GM18951 (cell line): Measurements from ENCODE around the gene PTPRM.
"Not testable (repeated sequence)": the region's sequence is repeated elsewhere in the genome, so short reads cannot be mapped to it uniquely, and the experiment has no call there.

Experiments
- POLR2A ChIP-seq: IDR thresholded peaks from 4 replicates; pipeline ENCODE4 v1.6.1; 2011; ENCODE audit warnings: mild to moderate bottlenecking; ENCODE audit not compliant: insufficient read length, insufficient read depth; ENCODE audit errors: extremely low read depth
- in situ Hi-C: fragments of 300-500 bp; cut with MboI; formaldehyde crosslinking; loops from one replicate; pipeline ENCODE4 v1.12.0; 2022; ENCODE audit warnings: low sequenced_read_pairs, mixed read lengths, inconsistent platforms; ENCODE audit not compliant: unreplicated experiment

Gene PTPRM

DNA sequence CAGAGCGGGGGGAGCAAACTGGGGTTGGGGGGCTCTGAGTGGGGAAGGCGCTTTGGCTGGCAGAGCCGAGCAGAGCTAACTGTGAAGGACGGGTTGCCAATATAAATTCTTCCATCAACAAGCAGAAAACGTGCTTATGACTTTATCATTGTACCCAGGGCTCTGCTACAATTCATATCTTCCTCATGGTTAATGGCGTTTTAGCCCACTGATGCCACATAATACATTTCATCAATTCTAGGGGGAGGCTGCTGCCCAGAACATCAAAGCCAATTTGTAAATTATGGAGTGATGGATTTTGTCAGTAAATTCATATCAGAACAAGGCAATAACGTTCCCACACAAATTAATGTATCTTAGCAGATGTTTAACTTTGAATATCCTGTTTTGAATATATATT, 866.7 kb downstream of the PTPRM start:
- in situ Hi-C loops, result no loop called here
- no peak for TF ChIP-seq POLR2A

- TF ChIP-seq POLR2A, result no peak
- in situ Hi-C loops, result no loop called here
Observed at GRCh38 chr18:8435376-8435775, 868.3 kb downstream of the PTPRM start.

DNA sequence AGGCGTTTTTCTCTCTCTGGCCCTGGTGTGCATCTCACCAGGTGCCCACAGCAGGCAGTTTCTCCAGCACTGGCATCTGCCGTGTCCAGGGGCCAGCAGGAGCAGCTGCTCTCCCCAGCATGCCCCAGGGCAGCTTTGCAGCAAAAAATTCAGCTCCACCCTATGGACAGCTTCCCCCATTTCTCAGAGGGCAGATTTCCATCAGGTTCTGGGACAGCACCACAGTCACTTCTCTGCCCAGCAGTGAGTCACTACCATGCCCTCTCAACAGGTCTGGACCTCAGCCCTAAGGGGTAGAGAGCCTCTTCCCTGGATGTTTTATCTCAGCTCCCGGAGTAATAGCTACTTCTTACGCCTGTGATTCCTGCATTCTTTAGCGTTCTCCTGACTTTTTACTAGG, 871.9 kb downstream of the PTPRM start:
- in situ Hi-C loops, result no loop called here
- no peak for TF ChIP-seq POLR2A

- in situ Hi-C loops, result no loop called here
- no peak for TF ChIP-seq POLR2A
Observed at GRCh38 chr18:8443505-8443904, 876.4 kb downstream of the PTPRM start.

DNA sequence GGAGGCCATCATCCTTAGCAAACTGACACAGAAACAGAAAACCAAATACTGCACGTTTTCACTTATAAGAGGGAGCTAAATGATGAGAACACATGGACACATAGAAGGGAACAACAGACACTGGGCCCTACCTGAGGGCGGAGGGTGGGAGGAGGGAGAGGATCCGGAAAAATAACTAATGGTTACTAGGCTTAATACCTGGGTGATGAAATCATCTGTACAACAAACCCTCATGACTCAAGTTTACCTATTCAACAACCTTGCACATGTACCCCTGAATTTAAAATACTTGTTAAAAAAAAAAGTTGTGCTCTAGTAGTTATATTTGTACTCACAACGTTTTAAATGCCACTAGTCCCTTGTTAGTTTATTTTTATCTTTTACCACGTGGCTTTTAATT, 879.8 kb downstream of the PTPRM start:
- in situ Hi-C loops, result not testable (repeated sequence)

- no peak for TF ChIP-seq POLR2A
- in situ Hi-C loops, result no loop called here
Observed at GRCh38 chr18:8448130-8448529, 881.0 kb downstream of the PTPRM start.

- TF ChIP-seq POLR2A, result no peak
- in situ Hi-C loops, result no loop called here
Observed at GRCh38 chr18:8450013-8450412, 882.9 kb downstream of the PTPRM start.

GRCh38 chr18:8450898-8451665, 884.0 kb downstream of the PTPRM start:
- in situ Hi-C loops, result no loop called here
- TF ChIP-seq POLR2A, result no peak

GRCh38 chr18:8453528-8453927, 886.4 kb downstream of the PTPRM start:
- in situ Hi-C loops, result no loop called here

GRCh38 chr18:8454136-8454535, 887.0 kb downstream of the PTPRM start:
- in situ Hi-C loops, result no loop called here

More at GRCh38 chr18:8453528-8453927, 886.4 kb downstream of the PTPRM start:
- no peak for TF ChIP-seq POLR2A

GRCh38 chr18:8455661-8456614, 888.8 kb downstream of the PTPRM start:
- TF ChIP-seq POLR2A, result no peak

More at GRCh38 chr18:8454136-8454535, 887.0 kb downstream of the PTPRM start:
- TF ChIP-seq POLR2A, result no peak

More at GRCh38 chr18:8455661-8456614, 888.8 kb downstream of the PTPRM start:
- in situ Hi-C loops, result no loop called here
